Caco-2 (cell line): ENCODE data around the gene CXCR5. TPM values are rescaled to one million over a fixed set of nuclear protein-coding genes. Genes with fewer than 3 reads are reported as not detected.

ENCODE experiments used
- BruUV-seq: library from RNA; stranded (reverse); fragments of 400-500 nt; replicated peaks from 2 replicates; lab custom pipeline; 2021; lab: Mats Ljungman, UMichigan
- CTCF ChIA-PET: fragments of 300-600 bp; sonication (Branson Sonifier 250); formaldehyde crosslinking; loops from one replicate; lab custom pipeline; 2022; ENCODE audit warnings: antibody characterized with exemption; lab: Charles Lee
- POLR2A ChIA-PET: fragments of 300-600 bp; sonication (Branson Sonifier 250); formaldehyde crosslinking; loops from one replicate; lab custom pipeline; 2022; ENCODE audit warnings: antibody characterized with exemption; lab: Charles Lee
- DNase-seq, 2 experiments: peaks; one replicate each; pipeline versions ENCODE4 v3.0.0 to v3.0.0-alpha.2; 2020 to 2022
- H3K27me3 ChIP-seq: replicated peaks from 2 replicates; pipeline ENCODE4 v1.6.0; 2011; ENCODE audit warnings: low read length; ENCODE audit not compliant: control insufficient read depth, insufficient read depth
- H3K36me3 ChIP-seq: 2 replicates; pipeline ENCODE4 v1.5.1; 2011; ENCODE audit warnings: low read length; ENCODE audit not compliant: control insufficient read depth, insufficient read depth
- H3K4me1 ChIP-seq: fragments of 250-450 bp; sonication (Bioruptor Pico); 2 replicates; pipeline ENCODE4 v1.5.1; 2020; ENCODE audit warnings: mild to moderate bottlenecking
- H3K4me3 ChIP-seq: 2 replicates; pipeline ENCODE4 v1.5.1; 2011; ENCODE audit warnings: low read depth, mild to moderate bottlenecking, control low read depth, low read length
- H3K9me3 ChIP-seq: fragments of 250-450 bp; sonication (Bioruptor Pico); 2 replicates; pipeline ENCODE4 v1.5.1; 2020; ENCODE audit warnings: mild to moderate bottlenecking, moderate library complexity
- H3K27ac Mint-ChIP-seq: one replicate; pipeline ENCODE4 v1.8.0; 2022; ENCODE audit warnings: mixed read lengths; ENCODE audit not compliant: unreplicated experiment
- H3K27me3 Mint-ChIP-seq: one replicate; pipeline ENCODE4 v1.8.0; 2022; ENCODE audit warnings: mixed read lengths; ENCODE audit not compliant: insufficient read depth, unreplicated experiment
- H3K36me3 Mint-ChIP-seq: one replicate; pipeline ENCODE4 v1.8.0; 2022; ENCODE audit warnings: mild to moderate bottlenecking, mixed read lengths; ENCODE audit not compliant: insufficient read depth, unreplicated experiment
- H3K4me1 Mint-ChIP-seq: one replicate; pipeline ENCODE4 v1.8.0; 2022; ENCODE audit warnings: low read depth, mixed read lengths; ENCODE audit not compliant: unreplicated experiment
- H3K4me3 Mint-ChIP-seq: one replicate; pipeline ENCODE4 v1.8.0; 2022; ENCODE audit warnings: mild to moderate bottlenecking, moderate library complexity, mixed read lengths; ENCODE audit not compliant: unreplicated experiment
- H3K9me3 Mint-ChIP-seq: one replicate; pipeline ENCODE4 v1.8.0; 2022; ENCODE audit warnings: mixed read lengths; ENCODE audit not compliant: unreplicated experiment
- intact Hi-C: fragments of 100-400 bp; cut with micrococcal nuclease; formaldehyde crosslinking; loops from one replicate; pipeline ENCODE4 v1.10.0; 2022; ENCODE audit not compliant: unreplicated experiment
- total RNA-seq: library from RNA; stranded (reverse); gene quantifications from 2 replicates; pipeline ENCODE4 v1.2.3, GENCODE V29; 2022
- TF ChIP-seq, protein P1 (sequence below), 2 experiments: fragments of 200-600 bp in 1 of 2; IDR thresholded peaks; 1 replicate in 1 of 2; 2 replicates in 1 of 2; pipeline versions ENCODE4 v1.5.1 to v1.8.0; 2011 to 2022; ENCODE audit warnings: antibody characterized with exemption in 1 of 2, control low read depth in 1 of 2, inconsistent platforms in 1 of 2, low read depth in 1 of 2, low read length in 1 of 2, mild to moderate bottlenecking in 1 of 2, moderate library complexity in 1 of 2; ENCODE audit not compliant: insufficient read depth in 1 of 2, severe bottlenecking in 1 of 2, unreplicated experiment in 1 of 2

The CXCR5 gene
- total RNA-seq, 1 experiment from 2014 or later, result not detected

DNA sequence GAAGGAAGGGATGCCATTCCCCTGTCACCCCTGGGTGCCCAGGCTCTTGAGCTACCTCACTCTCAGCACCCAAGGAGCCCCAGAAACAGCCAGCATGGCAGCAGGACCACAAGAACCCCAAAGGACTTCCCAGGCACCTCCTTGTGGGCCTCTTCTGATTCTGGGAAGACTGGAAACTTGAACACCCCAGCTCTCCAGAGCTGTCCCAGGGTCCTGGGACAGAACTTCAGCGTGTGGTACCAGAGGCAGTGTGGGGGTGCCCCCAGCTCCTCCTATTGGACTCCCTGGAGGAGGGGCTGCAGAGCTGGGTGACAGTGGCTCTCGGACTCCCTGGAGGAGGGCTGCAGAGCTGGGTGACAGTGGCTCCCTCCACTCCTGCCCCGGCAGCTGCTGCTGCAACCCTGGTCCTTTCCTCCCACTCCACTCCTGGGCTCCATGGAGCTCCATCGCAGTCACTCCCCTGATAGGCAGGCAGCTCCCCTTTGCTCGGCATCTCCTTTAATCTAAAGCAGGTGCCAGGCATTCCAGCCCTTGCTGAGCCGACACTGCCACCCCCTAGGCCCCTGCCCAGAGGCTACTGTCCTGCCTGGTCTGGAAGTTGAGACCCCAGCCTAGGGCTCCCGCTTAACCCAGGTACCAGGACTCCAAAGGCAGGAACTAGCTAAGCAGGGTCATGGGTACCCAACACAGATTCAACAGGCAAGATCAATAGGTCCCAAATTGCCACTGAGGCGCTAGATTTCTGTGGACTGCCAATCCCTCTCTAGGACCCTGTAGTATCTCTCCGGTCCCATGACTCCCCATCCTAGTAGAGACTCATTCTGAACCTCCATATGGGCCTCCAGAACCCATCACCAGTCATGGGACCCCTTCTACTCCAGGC, 39.3 kb downstream of the CXCR5 start:
- H3K27me3 ChIP-seq, result no peaks in the 10 kb centered on the region
- Mint-ChIP-seq H3K27ac (peak overlapping the region; percentile 27), H3K36me3 (peaks cover 57% of the 10 kb centered on the region), H3K9me3 (no peaks in the 10 kb centered on the region), H3K4me1 (peaks cover 47% of the 10 kb centered on the region), H3K27me3 (no peaks in the 10 kb centered on the region), H3K4me3 (peak overlapping the region; percentile 78)
- CTCF ChIA-PET, result interaction anchor here (0.8 to 1.1 kb wide), 2 partner anchors 8 to 19 kb away, joined by 3 read pairs; no protein-coding TSS in a partner anchor
- no peak for DNase-seq
- H3K36me3 ChIP-seq, result no peaks in the 10 kb centered on the region
- POLR2A ChIA-PET, result interaction anchor here (0.5 to 0.7 kb wide), 3 partner anchors 20 to 188 kb away, joined by 3 to 7 read pairs (median 3); no protein-coding TSS in a partner anchor
- no peaks in the 10 kb centered on the region for H3K9me3 ChIP-seq
- TF ChIP-seq, protein P1, sequence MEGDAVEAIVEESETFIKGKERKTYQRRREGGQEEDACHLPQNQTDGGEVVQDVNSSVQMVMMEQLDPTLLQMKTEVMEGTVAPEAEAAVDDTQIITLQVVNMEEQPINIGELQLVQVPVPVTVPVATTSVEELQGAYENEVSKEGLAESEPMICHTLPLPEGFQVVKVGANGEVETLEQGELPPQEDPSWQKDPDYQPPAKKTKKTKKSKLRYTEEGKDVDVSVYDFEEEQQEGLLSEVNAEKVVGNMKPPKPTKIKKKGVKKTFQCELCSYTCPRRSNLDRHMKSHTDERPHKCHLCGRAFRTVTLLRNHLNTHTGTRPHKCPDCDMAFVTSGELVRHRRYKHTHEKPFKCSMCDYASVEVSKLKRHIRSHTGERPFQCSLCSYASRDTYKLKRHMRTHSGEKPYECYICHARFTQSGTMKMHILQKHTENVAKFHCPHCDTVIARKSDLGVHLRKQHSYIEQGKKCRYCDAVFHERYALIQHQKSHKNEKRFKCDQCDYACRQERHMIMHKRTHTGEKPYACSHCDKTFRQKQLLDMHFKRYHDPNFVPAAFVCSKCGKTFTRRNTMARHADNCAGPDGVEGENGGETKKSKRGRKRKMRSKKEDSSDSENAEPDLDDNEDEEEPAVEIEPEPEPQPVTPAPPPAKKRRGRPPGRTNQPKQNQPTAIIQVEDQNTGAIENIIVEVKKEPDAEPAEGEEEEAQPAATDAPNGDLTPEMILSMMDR (IDR thresholded peaks at IDR 0.05; ENCODE audit: insufficient read depth in 1 of 2, low read depth in 1 of 2, low read length in 1 of 2, severe bottlenecking in 1 of 2, unreplicated experiment in 1 of 2), result no peak
- intact Hi-C loops, result no loop called here
- H3K4me1 ChIP-seq, result peaks cover 65% of the 10 kb centered on the region
- BruUV-seq, result no TSS peak
- H3K4me3 ChIP-seq, result peak overlapping the region; percentile 92

DNA sequence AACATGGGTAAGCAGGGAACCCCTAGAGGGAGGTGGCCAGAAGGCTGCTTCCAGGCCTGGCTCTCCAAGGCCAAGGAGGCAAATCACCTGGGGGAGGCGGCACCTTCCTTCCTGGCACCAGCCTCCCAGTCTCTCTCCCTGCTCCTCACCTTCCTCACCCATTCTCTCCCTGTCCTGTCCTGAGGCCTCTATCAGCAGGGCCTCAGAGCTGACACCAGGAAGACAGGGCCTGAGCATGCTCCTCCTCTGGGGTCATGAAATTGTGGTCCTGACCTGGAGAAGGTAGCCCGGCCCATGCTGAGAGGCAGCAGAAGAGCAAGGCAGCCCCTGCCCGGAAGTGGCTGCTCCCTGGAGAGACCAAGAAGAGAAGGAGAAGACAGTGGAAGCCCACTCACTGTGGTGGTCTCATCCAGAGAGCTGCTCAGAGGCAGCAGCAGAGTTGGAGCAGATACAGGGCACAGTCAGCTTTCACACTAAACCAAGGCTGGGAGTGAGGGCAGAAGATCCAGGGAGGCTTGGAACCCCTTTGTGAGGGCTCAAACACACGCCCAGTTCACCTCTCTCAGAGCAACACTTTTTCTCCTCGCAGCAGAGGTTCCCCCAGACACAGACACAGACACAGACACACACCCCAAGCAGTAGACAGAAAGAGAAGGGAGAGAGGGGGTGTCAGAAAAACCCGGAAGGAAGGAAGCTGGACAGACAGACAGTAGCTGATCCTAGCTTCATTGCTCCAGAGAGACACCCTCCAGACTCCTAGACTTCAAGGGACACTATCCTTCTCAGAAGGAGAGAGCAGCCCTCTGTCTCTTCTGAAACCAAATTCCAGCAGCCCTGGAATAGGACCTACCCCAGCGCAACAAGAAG, 40.3 kb downstream of the CXCR5 start:
- intact Hi-C loops, result no loop called here
- no peaks in the 10 kb centered on the region for H3K27me3 Mint-ChIP-seq
- no peaks in the 10 kb centered on the region for H3K9me3 Mint-ChIP-seq
- peaks cover 39% of the 10 kb centered on the region for H3K4me1 Mint-ChIP-seq
- H3K4me3 ChIP-seq, result peak overlapping the region; percentile 92
- H3K4me1 ChIP-seq, result peaks cover 63% of the 10 kb centered on the region
- no TSS peak for BruUV-seq
- peaks cover 56% of the 10 kb centered on the region for H3K36me3 Mint-ChIP-seq
- no peak for DNase-seq
- POLR2A ChIA-PET, result interaction anchor here (0.6 to 1.1 kb wide), 2 partner anchors 74 to 1597 kb away, joined by 3 read pairs; partner anchors contain the start of gene CENATAC
- no peaks in the 10 kb centered on the region for H3K27me3 ChIP-seq
- CTCF ChIA-PET, result no interaction called here
- H3K4me3 Mint-ChIP-seq, result peak overlapping the region; percentile 78
- no peaks in the 10 kb centered on the region for H3K9me3 ChIP-seq
- H3K27ac Mint-ChIP-seq, result peak overlapping the region; percentile 27
- H3K36me3 ChIP-seq, result no peaks in the 10 kb centered on the region
- TF ChIP-seq, protein P1 (IDR thresholded peaks at IDR 0.05; ENCODE audit: insufficient read depth in 1 of 2, low read depth in 1 of 2, low read length in 1 of 2, severe bottlenecking in 1 of 2, unreplicated experiment in 1 of 2), result no peak
